Activated CD8-positive, alpha-beta memory T cell treated with anti-CD3 and anti-CD28 coated beads for 4 hours (primary cell): Measurements from ENCODE around the gene ARMC2.

Experiments
- DNase-seq, 2 donors: peaks; one replicate each; pipeline ENCODE4 v3.0.0-alpha.2; 2020; ENCODE audit warnings: low read depth in 2 of 2

Gene ARMC2

GRCh38 chr6:108988296-108988695, 140.1 kb downstream of the ARMC2 start:
- no peak for DNase-seq

GRCh38 chr6:108988765-108989164, 140.5 kb downstream of the ARMC2 start:
- no peak for DNase-seq

- no peak for DNase-seq
Observed at GRCh38 chr6:108989700-108990099, 141.5 kb downstream of the ARMC2 start.

GRCh38 chr6:108993876-108994275, 145.7 kb downstream of the ARMC2 start:
- DNase-seq, result no peak

GRCh38 chr6:108995296-108995695, 147.1 kb downstream of the ARMC2 start:
- no peak for DNase-seq

- no peak for DNase-seq
Observed at GRCh38 chr6:108996208-108996607, 148.0 kb downstream of the ARMC2 start.

- DNase-seq, result no peak
Observed at GRCh38 chr6:108998485-108998884, 150.3 kb downstream of the ARMC2 start.

- no peak for DNase-seq
Observed at GRCh38 chr6:108999428-108999827, 151.2 kb downstream of the ARMC2 start.

- no peak for DNase-seq
Observed at GRCh38 chr6:109000289-109000688, 152.1 kb downstream of the ARMC2 start.

GRCh38 chr6:109001291-109001894, 153.2 kb downstream of the ARMC2 start:
- no peak for DNase-seq

- DNase-seq, result no peak
Observed at GRCh38 chr6:109002051-109002697, 154.0 kb downstream of the ARMC2 start.

GRCh38 chr6:109002882-109003281, 154.7 kb downstream of the ARMC2 start:
- no peak for DNase-seq

GRCh38 chr6:109006818-109007217, 158.6 kb downstream of the ARMC2 start:
- no peak for DNase-seq

GRCh38 chr6:109007521-109007920, 159.3 kb downstream of the ARMC2 start:
- DNase-seq, result no peak

- no peak for DNase-seq
Observed at GRCh38 chr6:109008054-109008453, 159.8 kb downstream of the ARMC2 start.

GRCh38 chr6:109008537-109009235, 160.5 kb downstream of the ARMC2 start:
- DNase-seq, result no peak

GRCh38 chr6:109009236-109009961, 161.2 kb downstream of the ARMC2 start:
- DNase-seq, result peak; percentile 73 to 82

GRCh38 chr6:109009962-109010704, 161.9 kb downstream of the ARMC2 start:
- no peak for DNase-seq

GRCh38 chr6:109010705-109011102, 162.5 kb downstream of the ARMC2 start:
- DNase-seq, result no peak

- DNase-seq, result no peak
Observed at GRCh38 chr6:109013656-109014305, 165.6 kb downstream of the ARMC2 start.

GRCh38 chr6:109014606-109015005, 166.4 kb downstream of the ARMC2 start:
- no peak for DNase-seq
